ENCODE results near the gene TEAD3. TPM values are rescaled to one million over a fixed set of nuclear protein-coding genes. Genes with fewer than 3 reads are reported as not detected.

The TEAD3 gene
- total RNA-seq, 1 experiment from 2014 or later = 27.0 TPM

GRCh38 chr6:35469751-35470662 lies 26.9 kb downstream of the TEAD3 start:
- H3K27ac ChIP-seq (ENCODE audit: insufficient read length, low read depth, low read length) = no peak overlapping the region

More at GRCh38 chr6:35469751-35470662, 26.9 kb downstream of the TEAD3 start:
- peak overlapping the region; percentile 95 for H3K4me2 ChIP-seq (ENCODE audit: insufficient read depth, insufficient read length, low read length)
- H3K4me3 Mint-ChIP-seq = peak overlapping the region; percentile 91 to 98
- no peak overlapping the region for H3K23ac ChIP-seq (ENCODE audit: insufficient read length, low read depth, low read length)
- no peak overlapping the region for H2BK20ac ChIP-seq (ENCODE audit: low read depth, low read length, poor library complexity, severe bottlenecking)
- H4K8ac ChIP-seq (replicated peaks; ENCODE audit: insufficient read length, low read depth, low read length) = no peak overlapping the region
- H3K9ac ChIP-seq (ENCODE audit: extremely low read depth, insufficient read length, low read length) = peak overlapping the region; percentile 93
- H3K36me3 Mint-ChIP-seq (ENCODE audit: insufficient read depth in 1 of 3, low read depth in 3 of 3) = peaks cover 38 to 73% (median 70%) of the 10 kb centered on the region in 3 experiments
- H4K5ac ChIP-seq (ENCODE audit: insufficient read length, low read depth, low read length) = no peak overlapping the region
- no peak overlapping the region for H3K18ac ChIP-seq (ENCODE audit: insufficient read length, low read depth, low read length)
- H2BK15ac ChIP-seq (ENCODE audit: low read depth, low read length) = no peak overlapping the region
- peaks cover 30 to 43% of the 10 kb centered on the region in 2 experiments for H3K4me1 Mint-ChIP-seq
- no peak overlapping the region for H2AK5ac ChIP-seq (ENCODE audit: insufficient read length, low read length)
- H2BK12ac ChIP-seq (ENCODE audit: insufficient read length, low read depth, low read length) = no peak overlapping the region
- peaks cover 19% of the 10 kb centered on the region; the same call in 1 of the 2 replicates for H3K79me2 ChIP-seq (ENCODE audit: insufficient read depth, low read length)
- no peak overlapping the region for H2BK5ac ChIP-seq (ENCODE audit: insufficient read length, low read length)
- no peaks in the 10 kb centered on the region for H3K9me3 ChIP-seq (ENCODE audit: control insufficient read depth, low read depth, low read length)
- peaks cover 3% of the 10 kb centered on the region for H3K79me1 ChIP-seq (ENCODE audit: insufficient read depth, low read depth, low read length, poor library complexity, severe bottlenecking)
- TF ChIP-seq, protein P1, sequence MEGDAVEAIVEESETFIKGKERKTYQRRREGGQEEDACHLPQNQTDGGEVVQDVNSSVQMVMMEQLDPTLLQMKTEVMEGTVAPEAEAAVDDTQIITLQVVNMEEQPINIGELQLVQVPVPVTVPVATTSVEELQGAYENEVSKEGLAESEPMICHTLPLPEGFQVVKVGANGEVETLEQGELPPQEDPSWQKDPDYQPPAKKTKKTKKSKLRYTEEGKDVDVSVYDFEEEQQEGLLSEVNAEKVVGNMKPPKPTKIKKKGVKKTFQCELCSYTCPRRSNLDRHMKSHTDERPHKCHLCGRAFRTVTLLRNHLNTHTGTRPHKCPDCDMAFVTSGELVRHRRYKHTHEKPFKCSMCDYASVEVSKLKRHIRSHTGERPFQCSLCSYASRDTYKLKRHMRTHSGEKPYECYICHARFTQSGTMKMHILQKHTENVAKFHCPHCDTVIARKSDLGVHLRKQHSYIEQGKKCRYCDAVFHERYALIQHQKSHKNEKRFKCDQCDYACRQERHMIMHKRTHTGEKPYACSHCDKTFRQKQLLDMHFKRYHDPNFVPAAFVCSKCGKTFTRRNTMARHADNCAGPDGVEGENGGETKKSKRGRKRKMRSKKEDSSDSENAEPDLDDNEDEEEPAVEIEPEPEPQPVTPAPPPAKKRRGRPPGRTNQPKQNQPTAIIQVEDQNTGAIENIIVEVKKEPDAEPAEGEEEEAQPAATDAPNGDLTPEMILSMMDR (conservative IDR thresholded peaks at IDR 0.05) = no peak
- peaks cover 15% of the 10 kb centered on the region for H3K23me2 ChIP-seq (ENCODE audit: insufficient read length, low read depth, low read length, poor library complexity, severe bottlenecking)
- H4K91ac ChIP-seq (ENCODE audit: insufficient read length, low read depth, low read length) = no peak overlapping the region
- no peak overlapping the region for H3K4ac ChIP-seq (ENCODE audit: low read depth, low read length)
- H2AFZ ChIP-seq (ENCODE audit: low read length) = no peak overlapping the region
- peak overlapping the region; percentile 93 to 99 (median 95) for H3K27ac Mint-ChIP-seq
- no peak overlapping the region for H3T11ph ChIP-seq (ENCODE audit: low read length)
- H2BK120ac ChIP-seq (ENCODE audit: low read depth, low read length, poor library complexity, severe bottlenecking) = no peak overlapping the region
- no peak overlapping the region for H3K56ac ChIP-seq (ENCODE audit: insufficient read length, low read depth, low read length)
- peaks cover 3% of the 10 kb centered on the region; the same call in 1 of the 2 replicates for H3K4me1 ChIP-seq (ENCODE audit: insufficient read depth, low read length)
- H3K27me3 Mint-ChIP-seq (ENCODE audit: low read depth) = peaks cover 6% of the 10 kb centered on the region
- H3K27me3 ChIP-seq (ENCODE audit: insufficient read depth, low read length) = no peaks in the 10 kb centered on the region
- DNase-seq = no peak
- no peaks in the 10 kb centered on the region for H4K20me1 ChIP-seq (ENCODE audit: control insufficient read depth, insufficient read depth, insufficient read length)
- WGBS (ENCODE audit: extremely low coverage, insufficient read length, low lambda C conversion rate) = no CpG with 5 or more reads among the region's 18 CpGs
- H3K14ac ChIP-seq (ENCODE audit: insufficient read depth, low read length) = no peak overlapping the region; the same call in 1 of the 2 replicates
- H3K9me3 Mint-ChIP-seq = peaks cover 6 to 7% of the 10 kb centered on the region in 2 experiments; a peak in 4 of 5 replicates
